ENCODE data around the gene TRAF3IP3.

The TRAF3IP3 gene

DNA sequence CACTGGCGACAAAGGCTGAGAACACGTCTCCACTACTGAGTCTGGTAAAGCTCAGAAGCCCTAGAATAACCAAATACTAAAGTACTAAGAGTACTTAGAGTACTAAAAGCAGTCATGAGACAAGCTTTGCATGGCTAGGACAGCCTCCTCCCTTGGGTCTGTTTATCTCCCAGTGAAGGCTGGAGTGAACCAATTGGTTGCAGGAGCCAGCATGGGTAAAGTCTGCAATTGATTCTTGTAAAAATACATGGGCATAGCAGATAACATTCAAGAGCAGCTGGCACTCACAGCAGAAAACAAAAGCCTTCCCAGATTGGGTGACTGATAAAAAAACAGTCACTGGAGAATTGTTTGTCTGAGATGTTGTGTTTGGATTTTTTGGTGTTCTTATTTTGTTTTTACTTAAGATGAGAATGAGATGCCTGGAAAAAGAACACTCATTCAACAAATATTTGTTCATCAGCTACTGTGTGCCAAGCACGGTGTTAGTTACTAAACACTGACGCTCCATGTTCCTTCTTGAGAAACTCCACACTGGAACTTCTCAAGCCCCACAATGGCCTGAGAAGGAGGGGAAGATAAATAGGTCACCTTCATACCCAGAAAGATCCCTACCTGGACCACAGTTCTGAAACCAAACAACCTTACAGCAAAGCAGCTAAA, 46.4 kb downstream of the TRAF3IP3 start:
- DNase-seq, result no peak

DNA sequence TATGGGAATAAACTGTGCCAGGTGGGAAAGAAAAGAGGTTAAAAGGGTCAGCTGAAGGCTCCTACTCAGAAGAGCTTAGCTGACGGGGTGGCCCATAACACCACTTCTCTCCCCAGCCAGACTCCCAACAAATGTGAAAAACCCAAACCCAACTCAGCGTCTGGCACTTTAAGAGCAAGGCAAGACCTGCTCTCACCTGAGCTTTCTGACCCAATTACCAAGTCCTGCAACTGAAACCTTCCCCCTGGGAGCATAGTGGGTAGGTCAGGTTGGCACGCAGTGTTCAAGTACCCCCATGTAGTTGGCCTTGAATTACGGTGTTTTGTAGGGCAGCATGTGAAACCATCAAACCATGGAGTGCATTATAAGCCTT, 46.9 kb downstream of the TRAF3IP3 start:
- DNase-seq, result no peak

DNA sequence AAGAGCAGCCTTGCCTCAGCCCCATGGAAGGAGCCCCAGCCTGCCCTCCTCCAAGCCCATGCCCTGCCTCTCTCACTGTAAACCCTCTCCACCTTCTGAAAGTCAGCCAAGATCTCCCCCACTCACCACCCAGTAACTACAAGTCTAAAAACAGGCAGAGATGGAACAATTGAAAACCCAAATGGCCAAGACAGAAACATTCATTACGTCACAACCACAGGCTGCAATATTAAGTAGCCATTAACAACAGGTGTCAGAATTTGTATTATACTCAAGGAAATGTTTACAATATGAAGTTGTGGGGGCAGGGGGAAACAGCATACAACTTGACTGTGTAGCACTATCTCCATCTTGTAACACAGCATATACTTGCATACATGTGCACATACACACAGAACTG, 47.7 kb downstream of the TRAF3IP3 start:
- DNase-seq, result no peak

DNA sequence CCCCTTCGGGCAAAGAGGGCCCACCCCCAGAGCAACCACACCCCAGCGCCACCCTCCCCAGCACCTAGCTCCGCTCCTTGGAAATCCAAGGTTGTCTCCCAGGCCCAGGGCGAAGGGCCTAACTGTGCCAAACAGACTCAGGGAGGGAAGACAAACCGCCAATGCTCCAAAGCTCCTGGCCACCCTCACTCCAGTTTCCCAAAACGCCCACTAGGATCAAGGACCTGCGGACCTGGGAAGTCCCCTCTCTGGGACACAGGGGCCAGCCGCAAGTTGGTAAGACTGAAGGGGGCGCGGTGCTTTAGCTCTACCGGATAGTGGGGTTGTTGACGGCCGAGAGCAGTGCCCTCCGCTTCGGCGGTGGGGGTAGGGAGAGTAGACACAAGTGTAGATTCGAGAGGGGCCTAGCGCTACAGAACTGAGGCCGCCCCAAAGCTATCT, 49.5 kb downstream of the TRAF3IP3 start:
- DNase-seq, result no peak

DNA sequence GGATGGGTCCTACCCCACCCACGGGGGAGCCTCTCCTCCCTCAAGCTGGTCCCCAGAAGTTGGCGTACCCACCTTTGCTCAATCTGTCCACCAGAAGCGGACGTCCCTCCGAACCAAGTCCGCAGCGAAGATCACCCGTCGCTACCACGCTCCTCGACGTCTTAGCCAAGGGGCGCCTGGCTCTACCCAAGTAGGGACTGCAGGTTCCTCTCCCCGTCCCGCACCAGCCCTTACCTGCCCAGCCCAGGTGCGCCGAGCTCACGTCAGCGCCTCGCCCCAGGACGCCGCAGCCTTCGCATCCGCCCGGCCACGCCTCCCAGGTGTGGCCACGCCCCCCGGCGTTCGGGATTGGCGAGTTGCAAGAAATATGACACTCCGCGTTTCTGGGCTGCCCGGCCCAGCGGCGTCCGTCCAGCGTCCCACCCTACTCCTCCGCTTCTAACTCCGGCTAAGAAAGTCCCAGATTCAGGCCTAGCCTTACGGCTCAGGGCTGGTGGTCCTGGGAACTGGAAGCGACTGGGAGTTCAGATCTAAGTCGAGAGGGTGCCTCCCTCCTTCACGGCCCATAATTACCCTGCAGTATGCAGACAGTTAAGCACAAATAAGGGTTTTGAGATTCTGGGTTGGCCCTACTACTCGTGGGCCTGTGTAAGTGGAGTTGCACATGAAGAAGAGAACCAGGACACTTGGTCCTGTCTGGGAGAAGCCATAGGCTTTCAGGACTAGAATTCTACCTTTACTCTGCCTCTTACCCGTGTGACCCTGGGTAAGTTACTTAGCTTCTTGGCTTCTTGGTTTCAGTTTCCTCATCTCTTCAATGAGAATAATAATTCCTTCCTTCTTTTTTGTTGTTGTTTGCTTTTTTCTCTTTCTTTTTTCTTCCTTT, 50.3 kb downstream of the TRAF3IP3 start, which contains the start of gene IRF6:
Gene IRF6, minus strand, starts transcription at position 268 of the 886 bp plus-strand sequence. CDS start 4,729 bp downstream, outside the sequence.
- DNase-seq, result peak; percentile 78

DNA sequence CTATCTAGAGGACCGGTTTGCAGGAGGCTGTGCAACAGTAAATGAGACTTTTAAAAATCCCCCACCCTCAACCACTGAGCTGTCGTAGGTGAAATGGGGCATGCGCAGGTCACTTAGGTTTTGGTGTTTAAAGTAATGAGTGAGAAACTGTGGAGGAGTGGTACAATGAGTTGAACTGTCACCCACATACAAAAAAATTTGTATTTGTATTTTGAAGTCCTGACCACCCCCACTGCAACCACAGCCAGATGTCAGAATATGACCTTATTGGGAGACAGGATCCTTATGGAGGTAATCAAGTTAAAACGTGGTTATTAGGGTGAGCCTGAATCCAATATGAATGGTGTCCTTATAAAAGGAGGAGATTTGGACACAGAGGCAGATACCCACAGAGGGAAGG, 51.7 kb downstream of the TRAF3IP3 start:
- no peak for DNase-seq

DNA sequence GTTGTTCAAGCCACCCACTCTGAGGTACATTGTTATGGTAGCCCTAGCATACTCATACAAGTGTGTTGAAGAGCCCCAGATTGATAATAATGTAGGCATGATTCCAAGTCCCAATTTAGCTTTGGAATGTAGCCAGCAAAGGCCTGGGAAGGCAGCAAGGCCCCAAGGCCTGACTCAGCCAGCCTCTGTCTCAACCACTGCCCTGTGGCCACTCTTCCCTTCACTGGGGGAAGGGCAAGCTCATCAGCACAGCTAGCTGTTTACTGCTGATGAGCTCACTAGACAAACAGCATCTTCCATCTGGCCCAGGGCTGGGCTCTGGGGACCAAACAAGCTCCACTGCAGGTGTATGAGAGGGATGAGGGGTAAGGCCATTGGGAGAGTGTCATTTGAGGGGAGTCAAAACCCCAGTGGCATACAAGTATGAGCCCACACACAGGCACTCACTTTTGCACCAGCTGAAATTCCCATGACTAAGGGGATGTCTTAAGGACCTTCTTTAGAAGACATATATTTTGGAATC, 52.3 kb downstream of the TRAF3IP3 start:
- DNase-seq, result no peak

DNA sequence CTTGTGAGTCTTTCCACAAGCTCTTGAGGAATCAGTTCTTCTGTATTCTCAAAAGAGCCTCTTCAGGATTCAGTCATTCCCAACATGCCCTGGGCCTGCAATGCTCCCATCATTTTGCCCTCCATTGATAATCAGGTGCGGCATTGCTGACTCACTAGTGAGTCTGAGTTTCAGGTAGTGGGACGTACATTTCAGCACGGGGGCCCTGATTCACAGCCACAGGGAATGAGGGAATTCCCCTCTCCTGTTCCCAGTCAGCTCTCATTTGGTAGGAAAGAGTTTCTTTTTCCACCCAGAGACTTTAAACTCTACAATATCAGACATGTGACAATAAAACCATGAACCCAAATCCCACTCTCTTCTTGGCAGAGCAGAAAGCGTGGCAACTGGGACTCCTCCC, 53.8 kb downstream of the TRAF3IP3 start:
- no peak for DNase-seq

DNA sequence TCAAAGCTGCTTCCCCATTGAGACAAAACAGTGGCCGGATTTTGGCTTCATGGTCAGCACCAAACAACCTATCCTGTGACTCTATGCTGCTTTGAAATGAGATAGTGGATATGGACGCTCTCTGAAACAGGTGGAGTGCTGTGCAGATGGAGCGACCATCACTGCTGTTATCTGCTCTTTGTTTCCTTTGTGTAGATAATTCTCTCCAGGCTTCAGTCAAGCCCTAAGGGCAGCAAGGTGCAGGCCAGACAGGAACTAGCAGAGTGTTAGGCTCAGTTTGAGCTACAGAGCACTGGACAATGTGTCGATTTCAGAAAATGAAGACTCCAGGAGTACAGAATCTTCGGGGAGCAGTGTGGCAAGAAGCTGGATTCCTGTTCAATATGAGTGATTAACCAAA, 54.9 kb downstream of the TRAF3IP3 start:
- DNase-seq, result no peak

DNA sequence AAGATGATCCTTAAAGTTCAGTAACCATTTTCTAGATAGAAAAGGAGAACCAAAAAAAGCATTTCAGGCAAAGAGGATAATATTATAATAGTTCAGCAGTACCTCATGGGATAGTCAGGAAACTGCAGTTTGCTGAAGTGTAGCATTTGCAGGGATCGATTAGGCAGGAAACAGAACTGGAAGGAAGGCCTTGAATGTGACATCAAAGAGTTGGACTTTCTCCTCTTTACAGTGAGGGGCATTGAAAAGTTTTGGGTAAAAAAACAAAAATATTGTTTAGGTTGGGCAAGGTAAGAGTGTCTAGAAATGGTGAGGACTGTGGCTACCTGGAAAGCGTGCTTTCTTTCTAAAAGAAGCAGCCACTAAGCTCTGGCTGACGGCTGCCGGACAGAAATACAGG, 58.0 kb downstream of the TRAF3IP3 start:
- DNase-seq, result no peak

DNA sequence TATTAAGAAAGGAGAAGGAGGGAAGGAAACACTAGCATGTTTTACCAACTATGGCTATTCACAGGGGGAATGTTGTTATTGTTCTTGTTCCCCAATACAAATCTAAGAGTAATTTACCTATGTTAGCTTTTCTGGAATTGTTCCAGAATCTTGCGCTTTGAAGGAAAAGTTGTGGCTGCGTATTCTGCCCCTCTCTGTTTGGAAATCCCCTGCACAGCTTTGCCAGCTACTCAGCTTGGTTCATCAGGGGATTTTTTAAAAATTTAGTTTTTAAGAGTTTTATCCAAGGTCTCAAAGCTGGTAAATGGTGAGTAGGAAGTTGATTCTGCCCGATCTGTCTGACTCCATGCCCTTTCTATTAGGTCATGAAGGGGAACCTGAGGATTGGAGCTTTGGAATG, 59.6 kb downstream of the TRAF3IP3 start:
- DNase-seq, result no peak

DNA sequence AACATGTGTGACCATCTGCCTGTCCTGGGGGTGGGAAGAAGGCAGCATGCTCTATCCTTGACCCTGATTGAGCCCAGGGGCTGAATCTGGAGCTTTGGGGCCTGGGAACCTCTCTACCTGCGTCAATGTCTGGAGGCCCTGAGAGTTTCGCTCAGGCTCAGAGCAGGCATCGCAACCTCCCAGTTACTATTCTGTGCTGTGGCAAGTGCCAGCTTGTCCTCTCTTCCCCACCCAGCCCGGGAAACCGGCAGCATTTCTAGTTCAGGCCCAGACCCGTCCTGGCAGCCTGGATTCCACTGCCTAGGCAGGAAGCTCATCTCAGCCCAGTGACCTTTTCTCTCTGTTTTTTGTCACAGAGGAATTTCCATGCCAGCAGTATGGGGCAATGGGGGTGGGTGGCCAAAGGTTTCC, 60.1 kb downstream of the TRAF3IP3 start:
- DNase-seq, result no peak

DNA sequence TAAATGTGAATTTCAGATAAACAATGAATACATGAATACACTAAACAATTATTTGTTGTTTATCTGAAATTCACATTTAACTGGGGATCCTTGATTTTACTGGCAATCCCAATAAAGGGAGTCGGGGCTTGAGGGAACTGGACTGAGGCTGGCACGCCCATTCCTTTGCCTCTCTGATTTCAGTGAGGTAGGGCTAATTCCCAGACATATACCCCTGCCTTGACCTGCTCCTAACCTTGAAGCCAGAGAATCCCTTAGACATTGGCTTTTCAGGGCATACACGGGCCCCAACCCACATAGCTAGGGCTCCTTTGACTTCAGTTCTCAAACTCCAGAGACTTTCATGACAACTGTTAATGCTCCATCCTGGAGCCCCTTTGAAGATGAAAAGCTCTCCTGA, 61.1 kb downstream of the TRAF3IP3 start:
- DNase-seq, result no peak

DNA sequence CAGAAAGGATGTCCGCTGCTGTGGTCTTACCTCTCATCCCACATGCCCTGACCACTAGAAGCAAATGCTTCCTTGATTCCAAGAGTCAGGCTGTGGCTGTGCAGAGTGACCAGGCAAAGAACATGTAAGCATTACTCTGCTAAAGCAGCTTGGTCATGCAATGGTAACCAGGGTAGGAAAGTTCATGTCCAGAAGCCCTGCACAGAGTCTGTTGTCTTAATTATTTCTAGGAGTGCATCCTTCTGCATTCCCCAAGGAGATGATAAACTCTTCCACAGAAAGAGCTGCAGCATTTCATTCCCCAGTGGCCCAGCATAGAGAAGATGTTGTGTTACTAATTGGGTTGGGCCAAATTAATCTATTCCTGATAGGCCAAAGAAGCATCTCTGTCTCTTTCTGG, 61.8 kb downstream of the TRAF3IP3 start:
- no peak for DNase-seq

DNA sequence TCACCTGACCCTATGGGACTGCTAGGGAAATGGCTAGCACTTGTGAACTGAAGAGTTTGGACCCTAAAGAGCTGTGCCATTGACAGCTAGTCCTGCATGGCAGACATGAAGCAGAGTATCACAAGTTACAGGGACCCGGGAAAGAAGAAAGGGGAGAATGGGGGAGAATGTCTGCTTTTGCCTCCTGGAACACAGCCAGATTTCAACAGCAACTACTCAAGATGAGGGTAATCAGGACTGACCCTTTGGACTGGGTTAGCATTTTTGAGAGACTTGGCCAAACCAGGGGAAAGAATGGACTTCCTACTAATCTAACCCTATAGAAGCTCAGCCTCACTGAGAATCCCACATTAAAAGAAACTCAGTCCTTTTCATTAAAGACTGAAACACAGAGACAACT, 63.2 kb downstream of the TRAF3IP3 start:
- DNase-seq, result no peak

DNA sequence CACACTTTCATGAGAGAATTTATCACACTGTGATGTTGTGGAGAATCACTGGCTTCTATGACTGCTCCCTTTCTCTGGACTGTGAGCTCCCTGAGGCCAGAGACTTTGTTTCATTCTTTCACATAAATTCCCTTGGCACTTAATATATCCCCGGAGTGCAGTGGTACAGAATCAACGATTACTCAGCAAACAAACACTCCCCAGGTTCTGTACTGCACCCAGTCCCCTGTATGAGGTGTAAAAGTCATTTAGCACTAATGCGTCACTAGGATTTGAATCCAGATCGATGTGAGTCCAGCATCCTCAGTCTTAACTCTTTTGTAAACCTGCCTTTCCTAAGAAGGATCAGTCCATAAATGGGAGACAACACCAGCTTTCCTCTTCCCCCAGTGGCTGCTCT, 65.1 kb downstream of the TRAF3IP3 start:
- DNase-seq, result no peak

DNA sequence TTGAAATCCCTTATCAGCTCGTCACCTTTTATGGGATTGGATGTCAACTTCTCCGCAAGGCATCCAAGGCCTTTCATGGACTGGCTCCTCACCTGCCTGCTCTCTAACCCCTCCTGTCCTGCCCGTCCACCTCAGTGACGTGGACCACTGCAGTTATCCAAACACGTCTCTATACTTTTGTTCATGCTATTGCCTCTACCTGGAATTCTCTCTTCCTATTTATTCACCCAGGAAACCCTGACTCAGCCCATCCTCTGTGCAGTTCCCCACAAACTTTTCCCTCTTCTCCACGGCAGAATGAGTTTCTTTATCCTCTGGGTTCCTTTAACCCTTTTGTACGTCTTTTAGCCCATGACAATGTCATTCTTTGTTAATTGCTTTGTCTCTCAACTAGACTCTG, 66.9 kb downstream of the TRAF3IP3 start:
- no peak for DNase-seq

DNA sequence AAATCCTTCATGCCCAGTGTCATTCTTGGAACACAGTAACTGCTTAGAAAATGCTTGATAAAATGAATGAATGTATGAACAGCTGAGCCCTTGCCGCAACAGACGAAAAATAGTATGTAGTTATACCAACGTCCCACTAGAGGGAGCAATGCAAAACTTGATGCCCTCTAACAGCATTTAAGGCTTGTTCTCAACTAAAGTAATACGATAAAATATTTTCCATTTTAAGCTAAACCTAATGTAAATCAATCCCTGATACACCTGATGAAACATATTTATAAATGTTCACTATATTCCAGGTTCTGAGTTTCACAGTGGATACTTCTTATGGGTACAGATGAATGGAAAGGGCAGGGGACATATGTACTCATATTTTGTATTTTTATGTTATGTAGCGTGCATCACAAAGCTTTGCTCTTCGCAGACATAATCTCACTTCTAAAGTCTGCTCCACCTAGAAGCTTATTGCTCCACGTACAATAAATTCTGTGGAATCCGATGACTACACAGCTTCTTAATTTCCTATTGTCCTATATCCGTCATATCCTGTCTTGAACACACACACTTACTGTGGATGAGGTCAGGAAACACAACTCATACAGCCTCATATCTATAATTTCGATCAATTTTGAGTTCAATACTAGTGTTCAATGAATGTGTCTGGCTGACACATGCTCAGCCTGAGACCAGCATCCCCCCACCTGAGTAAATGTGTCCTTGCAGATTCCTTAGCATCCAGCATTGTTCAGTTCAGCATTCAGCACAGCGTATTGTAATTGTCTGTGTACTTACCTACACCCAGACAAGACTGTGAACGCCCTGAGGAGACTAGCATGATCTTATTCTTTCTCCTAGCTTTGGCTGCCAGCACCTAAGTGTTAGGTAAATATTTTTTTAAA, 67.5 kb downstream of the TRAF3IP3 start:
- no peak for DNase-seq

DNA sequence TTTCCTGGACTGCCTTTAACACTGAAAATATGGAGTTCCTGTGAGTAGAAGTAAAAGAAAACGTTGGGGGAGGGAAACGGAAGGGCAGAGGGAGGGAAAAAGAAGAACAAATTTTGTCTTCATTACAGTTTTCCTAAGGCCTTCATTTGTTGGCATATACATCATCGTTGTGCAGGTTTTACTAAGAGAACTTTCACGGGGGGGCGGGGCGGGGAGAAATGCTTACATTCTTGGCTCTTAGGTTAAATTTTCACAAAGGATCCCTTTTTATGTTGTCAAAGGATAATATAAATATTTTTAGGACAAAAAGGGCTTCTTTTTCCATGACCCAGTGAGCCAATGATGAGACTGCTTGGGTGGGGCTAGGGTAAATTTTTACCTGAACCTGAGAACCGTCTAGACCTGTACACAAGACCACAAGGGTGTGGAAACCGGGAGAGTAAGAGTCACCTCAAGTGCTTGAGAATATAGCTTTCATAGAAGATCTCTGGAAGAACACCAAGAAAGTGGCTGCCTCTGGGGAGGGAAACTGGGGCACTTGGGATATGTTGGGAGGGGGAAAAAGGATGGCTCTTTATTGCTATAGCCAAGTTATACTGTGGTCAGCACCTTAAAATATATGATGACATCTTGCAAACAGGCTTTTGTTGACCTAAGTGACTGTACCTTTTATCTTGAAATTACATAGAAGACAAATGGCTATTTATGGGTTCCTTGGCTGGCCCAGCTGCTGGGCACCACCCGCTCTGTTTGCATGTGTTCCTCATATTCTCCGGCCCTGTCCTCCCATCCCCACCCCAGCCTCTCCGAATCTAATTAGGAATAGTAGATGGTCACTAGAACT, 70.0 kb downstream of the TRAF3IP3 start:
- no peak for DNase-seq

DNA sequence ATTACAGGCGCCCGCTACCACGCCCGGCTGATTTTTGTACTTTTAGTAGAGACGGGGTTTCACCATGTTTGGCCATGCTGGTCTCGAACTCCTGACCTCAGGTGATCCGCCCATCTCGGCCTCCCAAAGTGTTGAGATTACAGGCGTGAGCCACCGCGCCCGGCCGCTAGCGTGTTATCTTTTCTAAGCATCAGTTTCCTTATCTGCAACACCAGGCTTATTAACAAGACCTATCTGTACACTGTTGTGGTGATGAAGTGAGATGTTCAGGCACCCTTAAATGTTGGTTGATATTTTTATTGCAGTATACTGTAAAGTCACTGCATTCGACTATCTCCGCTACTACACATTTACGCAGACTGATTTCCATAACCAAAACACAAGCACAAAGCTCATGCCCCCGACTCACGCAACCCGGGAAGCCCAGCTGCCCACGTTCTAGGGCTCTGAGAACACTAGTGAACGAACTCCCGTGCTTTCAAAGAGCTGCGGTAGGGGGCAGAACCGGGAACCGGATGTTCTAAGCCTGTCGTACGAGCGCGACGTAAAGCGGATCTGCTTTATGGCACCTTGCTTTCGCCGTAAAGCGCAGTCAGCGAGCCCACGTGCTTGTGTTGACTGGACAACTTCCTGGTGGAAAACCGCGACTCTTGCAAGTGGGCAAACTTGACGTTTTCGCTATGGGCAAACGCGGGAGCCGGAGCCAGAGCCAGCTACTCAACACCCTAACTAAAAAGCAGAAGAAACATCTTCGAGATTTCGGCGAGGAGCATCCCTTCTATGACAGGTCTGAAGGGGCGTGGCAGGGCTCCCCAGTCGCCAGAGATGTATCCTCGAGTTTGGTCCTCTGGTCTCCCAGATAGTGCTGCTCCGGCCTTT, 71.8 kb downstream of the TRAF3IP3 start, which contains the start of gene UTP25:
Gene UTP25, plus strand, starts transcription at position 589 of the 879 bp plus-strand sequence. Its CDS starts 92 bp downstream, at position 681.
- DNase-seq, result peak; percentile 92

DNA sequence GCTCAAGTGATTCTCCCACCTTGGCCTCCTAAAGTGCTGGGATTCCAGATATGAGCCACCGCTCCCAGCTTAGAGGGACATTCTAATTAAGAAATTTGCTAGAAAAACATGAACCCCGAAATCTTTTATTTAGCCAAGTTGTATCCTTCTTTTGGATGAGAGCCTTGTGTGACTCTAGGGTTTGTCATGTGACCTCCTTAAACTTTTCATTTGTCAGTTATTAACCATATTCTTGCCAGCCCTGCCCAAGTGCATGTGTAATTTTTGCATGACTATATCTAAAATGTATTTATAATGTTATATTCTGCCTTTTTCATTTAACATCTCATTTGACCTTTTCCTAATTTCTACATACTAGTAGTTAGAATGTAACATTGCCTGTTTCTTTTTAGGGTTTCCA, 73.9 kb downstream of the TRAF3IP3 start:
- DNase-seq, result no peak

Measured in activated CD8-positive, alpha-beta memory T cell treated with anti-CD3 and anti-CD28 coated beads, Interleukin-2, amount 50 U/mL, for 4 hours (primary cell).